SK-N-SH (cell line): ENCODE results near the gene GCH1.

Experiments used
- JUND ChIP-seq: IDR thresholded peaks from 2 replicates; pipeline ENCODE4 v1.4.0; 2012
- PBX3 ChIP-seq: IDR thresholded peaks from 2 replicates; pipeline ENCODE4; 2012
- POLR2AphosphoS5 ChIP-seq: IDR thresholded peaks from 2 replicates; pipeline ENCODE4 v1.6.1; 2012; ENCODE audit warnings: low read depth, low read length
- TF ChIP-seq, protein P1 (sequence below): fragments of 200-600 bp; sonication (generic); IDR thresholded peaks from 2 replicates; pipeline ENCODE4 v1.6.1; 2017; ENCODE audit warnings: antibody characterized with exemption, mild to moderate bottlenecking, moderate library complexity

- no peak for TF ChIP-seq PBX3
- no peak for TF ChIP-seq POLR2AphosphoS5
- TF ChIP-seq, protein P1, sequence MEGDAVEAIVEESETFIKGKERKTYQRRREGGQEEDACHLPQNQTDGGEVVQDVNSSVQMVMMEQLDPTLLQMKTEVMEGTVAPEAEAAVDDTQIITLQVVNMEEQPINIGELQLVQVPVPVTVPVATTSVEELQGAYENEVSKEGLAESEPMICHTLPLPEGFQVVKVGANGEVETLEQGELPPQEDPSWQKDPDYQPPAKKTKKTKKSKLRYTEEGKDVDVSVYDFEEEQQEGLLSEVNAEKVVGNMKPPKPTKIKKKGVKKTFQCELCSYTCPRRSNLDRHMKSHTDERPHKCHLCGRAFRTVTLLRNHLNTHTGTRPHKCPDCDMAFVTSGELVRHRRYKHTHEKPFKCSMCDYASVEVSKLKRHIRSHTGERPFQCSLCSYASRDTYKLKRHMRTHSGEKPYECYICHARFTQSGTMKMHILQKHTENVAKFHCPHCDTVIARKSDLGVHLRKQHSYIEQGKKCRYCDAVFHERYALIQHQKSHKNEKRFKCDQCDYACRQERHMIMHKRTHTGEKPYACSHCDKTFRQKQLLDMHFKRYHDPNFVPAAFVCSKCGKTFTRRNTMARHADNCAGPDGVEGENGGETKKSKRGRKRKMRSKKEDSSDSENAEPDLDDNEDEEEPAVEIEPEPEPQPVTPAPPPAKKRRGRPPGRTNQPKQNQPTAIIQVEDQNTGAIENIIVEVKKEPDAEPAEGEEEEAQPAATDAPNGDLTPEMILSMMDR: no peak
- no peak for TF ChIP-seq JUND
Observed at GRCh38 chr14:54838931-54839512, 63.6 kb downstream of the GCH1 start.
